AG08395 (cell line): ENCODE results near the gene SLC16A1.

Source experiments
- DNase-seq: peaks from one replicate; pipeline ENCODE4 v3.0.0; 2012; ENCODE audit warnings: mixed read lengths, low spot score

The SLC16A1 gene

DNA sequence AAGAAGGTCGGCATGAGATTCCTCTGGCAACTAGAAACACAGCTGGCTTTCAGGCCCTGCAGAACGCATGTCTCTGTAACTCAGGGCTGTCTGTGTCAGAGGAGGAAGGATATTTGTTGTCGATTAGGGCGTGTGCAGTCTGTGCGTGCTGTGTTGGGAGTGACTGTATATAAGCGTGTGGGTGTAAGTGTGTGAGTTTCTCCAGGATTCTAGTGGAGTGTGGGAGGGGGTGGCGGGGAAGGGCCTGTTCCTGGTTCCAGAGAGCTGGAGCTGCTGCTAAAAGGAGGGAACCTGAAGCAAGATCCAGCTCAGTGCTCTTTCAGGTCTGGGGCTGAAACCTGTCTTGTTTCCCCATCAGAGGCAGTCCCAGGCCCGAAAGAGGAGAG lies 74.3 kb downstream of the SLC16A1 start:
- no peak for DNase-seq

DNA sequence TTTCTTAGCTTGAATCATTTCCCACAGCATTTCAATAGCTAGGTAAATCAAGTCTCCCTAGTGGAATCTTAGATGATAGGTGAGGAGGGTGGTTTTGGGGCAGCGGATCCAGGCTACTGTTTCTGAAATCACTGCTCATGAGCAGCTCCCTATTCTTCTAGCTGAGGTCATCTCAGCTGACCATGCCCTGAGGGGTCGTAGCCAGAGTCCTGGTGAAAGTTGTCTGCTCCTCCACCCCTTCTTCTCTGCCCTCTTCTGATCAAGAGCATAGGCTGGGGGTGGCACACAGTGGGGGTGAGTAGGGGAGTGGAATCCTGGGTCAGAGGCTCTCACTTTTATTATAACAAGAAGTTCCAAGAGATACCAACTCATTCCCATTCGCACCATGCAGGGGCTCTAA lies 76.2 kb downstream of the SLC16A1 start:
- no peak for DNase-seq

DNA sequence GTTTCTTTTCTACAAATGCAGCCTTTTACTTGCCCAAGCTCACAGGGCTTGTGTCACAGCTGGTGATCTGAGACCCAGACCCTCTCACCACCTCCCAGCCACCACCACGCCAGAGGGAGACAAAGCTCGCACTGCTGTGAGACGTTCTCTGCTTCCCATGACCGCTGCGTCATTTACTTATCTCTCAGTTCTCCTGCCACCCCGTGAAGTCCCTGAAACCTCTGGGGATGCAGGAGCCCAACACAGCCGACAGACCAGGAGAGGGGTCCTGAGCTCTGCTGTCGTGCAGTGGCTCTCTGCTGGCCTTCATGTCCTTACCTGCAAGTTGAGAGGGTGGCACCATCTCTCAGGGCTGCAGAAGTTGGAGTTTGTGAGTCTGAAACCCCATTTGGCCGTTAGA lies 77.7 kb downstream of the SLC16A1 start:
- DNase-seq: no peak

DNA sequence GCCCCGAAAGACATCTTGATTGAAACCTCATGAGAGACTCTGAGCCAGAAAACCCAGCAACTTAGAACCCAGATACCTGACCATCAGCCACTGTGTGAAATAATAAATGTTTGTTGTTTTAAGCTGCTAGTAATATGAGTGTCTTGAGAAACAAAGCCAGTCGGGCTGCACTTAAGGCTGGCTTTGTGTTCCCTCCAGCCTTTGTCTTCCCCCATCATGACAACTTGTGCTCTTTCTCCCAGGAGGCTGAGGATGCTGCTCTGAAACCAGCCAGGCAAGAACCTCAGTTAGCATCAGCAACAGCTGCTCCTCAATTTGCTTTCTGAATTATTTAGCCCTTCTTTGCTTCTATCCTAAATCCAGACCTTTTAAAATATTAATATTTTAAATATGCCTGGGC lies 78.2 kb downstream of the SLC16A1 start:
- DNase-seq: no peak

DNA sequence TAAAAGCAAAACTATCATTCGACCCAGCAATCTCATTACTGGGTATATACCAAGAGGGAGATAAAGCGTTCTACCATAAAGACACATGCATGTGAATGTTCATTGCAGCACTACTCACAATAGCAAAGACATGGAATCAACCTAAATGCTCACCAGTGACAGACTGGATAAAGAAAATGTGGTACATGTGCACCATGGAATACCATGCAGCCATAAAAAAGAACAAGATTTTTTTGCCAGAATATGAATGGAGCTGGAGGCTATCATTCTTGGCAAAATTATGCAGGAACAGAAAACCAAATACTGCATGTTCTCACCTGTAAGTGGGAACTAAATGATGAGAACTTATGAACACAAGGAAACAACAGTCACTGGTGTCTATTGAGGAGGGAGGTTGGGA lies 79.7 kb downstream of the SLC16A1 start:
- no peak for DNase-seq

DNA sequence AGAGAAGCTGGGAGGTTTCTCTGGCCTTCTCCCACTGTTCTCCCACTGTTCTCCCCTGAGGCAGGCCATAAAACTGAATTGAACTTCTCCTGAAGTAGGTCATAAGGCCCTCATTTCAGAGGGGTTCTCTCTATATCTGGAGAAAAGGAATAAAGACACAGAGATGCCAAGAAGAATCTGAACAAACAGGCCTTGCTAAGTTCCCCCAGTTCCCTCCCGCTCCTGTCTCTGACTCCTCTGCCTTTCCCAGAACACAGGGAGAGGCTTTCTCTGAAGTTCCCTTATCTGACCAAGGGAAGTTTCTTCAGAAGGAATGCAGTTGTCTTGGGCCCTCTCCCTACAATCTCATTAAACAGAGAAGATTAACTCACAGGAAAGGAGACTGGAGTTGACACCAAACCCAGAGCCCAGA lies 83.4 kb downstream of the SLC16A1 start:
- no peak for DNase-seq

DNA sequence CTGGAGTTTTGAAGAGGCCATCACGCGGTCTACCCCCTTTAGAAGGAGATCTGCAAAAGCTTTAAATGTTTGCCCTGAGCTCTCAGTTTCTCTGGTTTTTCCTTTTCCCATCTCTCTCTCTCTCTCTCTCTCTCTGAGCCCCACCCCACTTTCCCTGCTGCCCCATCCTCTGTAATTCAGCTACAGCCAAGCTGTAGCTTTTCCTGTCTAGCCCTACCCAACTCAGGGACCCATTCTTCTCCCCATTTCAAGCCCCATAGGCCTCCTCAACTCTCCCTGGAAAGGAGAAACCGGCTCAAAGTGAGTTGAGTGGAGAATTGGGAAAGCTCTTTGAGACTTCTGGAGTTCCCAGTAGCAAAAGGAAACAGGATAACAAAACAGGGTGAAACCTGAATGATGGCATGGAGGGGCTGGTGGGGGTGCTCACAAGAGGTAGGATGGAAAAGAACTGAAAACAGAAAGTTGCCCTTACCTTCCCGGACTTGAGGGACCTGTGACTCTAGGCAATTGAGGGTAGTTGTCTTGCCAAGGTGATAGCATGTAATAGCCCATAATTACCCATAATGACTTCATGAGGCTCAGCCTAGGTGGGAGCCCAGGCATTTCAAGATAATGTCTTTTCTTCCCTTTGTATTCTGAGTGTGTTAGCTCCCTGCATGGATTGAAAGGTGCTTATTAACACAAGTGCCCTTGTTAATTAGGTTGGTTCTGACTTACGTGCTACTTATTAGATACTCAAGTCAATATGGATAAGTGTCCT lies 84.9 kb downstream of the SLC16A1 start:
- no peak for DNase-seq

DNA sequence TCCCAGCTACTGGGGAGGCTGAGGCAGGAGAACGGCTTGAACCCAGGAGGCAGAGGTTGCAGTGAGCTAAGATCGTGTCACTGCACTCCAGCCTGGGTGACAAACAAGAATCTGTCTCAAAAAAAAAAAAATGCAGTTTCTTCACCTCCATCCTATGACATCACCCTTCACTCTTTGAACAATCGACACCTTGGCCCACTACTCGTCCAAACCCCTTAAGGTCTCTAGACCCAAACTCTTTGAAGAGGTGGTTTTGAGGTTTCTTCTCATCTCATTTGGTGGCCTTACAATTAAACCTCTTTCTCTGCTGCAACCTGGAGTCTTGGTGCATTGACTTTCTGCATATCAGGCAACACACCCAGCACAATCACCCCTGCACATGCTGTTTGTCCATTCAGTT lies 86.1 kb downstream of the SLC16A1 start:
- DNase-seq: no peak

DNA sequence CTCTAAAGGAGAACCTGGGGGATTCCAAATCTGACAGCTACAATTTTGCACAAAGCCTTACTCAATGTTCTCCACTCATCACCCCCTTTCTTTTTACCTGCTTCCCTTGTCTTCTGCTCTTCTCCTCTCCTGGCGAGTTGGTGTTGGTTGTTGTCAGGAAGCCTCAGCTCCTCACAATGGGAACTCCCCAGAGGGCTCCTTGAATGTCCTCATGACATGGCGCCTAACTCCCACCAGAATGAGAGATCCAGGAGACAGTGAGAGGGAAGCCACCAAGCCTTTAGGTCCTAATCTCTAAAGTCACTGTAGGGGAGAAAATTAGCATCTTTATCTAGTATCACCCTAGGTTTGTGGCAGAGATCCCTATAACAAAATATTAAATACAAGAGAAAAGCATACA lies 87.8 kb downstream of the SLC16A1 start:
- DNase-seq: no peak

DNA sequence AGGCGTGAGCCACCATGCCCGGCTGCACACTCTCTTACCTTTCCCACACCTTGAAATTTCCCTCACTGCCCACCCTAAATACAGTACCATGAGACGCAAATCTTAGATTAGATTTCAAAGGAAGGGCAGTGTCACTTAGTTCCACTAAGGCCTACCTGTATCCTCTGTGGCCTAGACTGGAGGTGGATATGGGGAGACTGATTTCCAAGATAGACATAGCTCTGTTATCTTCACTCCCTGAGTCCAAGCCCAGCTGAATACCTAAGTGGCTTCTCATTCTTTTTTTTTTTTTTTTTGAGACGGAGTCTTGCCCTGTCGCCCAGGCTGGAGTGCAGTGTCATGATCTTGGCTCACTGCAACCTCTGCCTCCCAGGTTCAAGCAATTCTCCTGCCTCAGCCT lies 89.0 kb downstream of the SLC16A1 start:
- DNase-seq: no peak

DNA sequence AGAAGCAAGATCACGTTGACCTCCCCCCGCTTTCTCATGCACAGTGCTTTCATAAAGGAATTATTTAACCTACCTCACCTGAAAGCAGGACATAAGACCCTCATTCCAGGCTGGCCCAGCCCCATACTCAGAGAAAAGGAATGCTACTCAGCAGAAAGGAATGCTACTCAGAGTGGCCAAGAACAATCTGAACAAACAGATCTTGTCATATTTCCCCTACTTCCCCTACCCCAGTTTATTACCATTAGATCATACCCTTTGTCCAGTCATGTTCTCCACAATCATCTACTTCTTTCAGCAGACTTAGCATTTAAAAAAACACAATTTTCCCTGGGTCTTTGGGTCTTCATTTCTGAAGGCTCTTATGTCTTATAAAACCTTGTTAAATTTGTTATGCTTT lies 89.8 kb downstream of the SLC16A1 start:
- peak; percentile 35 for DNase-seq

DNA sequence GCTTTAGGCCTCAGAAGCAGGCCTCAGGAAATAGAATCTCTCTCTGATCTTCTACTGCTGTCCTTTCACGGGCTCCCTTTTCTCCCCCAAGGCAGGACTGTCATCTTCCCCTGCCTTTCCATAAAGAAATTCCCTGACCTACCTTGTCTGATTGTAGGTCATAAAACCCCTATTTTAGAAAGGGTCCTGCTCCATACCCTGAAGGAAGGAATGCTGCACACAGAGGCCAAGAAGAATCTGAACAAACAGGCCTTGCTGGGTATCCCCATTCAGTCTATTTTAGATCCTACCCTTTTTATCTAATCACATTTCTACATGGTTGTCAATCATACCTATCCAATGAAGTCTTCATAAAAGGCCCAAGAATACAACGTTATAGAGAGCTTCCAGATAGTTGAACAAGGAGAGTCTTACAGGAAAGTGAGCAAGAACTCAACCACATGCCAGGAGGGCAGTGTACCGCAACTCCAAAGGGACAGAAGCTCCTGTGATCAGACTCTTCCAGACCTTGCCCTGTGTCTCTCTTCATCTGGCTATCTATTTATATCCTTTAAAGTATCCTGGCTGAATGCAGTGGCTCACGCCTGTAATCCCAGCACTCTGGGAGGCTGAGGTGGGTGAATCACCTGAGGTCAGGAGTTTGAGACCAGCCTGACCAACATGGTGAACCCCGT lies 93.1 kb downstream of the SLC16A1 start:
- no peak for DNase-seq
